PC-3 (cell line): ENCODE data around the gene RORB. TPM values are rescaled to one million over a fixed set of nuclear protein-coding genes. Genes with fewer than 3 reads are reported as not detected.

ENCODE experiments used
- ATAC-seq: fragments of 200-7000 bp; cut with Tn5 transposase; 2 replicates; pipeline ENCODE4 v1.9.1; 2020; ENCODE audit warnings: mild to moderate bottlenecking, moderate library complexity
- BruUV-seq: library from RNA; stranded (reverse); fragments of 400-500 nt; replicated peaks from 2 replicates; lab custom pipeline; 2021; lab: Mats Ljungman, UMichigan
- CTCF ChIA-PET: fragments of 300-600 bp; sonication (Branson Sonifier 250); formaldehyde crosslinking; loops from one replicate; lab custom pipeline; 2022; ENCODE audit warnings: antibody characterized with exemption; lab: Charles Lee
- POLR2A ChIA-PET: fragments of 300-600 bp; sonication (Branson Sonifier 250); formaldehyde crosslinking; loops from one replicate; lab custom pipeline; 2022; ENCODE audit warnings: antibody characterized with exemption; ENCODE audit not compliant: unreplicated experiment; lab: Charles Lee
- DNase-seq: peaks from one replicate; pipeline ENCODE4 v3.0.0-alpha.2; 2015
- H2AFZ ChIP-seq: fragments of 300-600 bp; sonication (generic); 2 replicates; pipeline ENCODE4 v1.6.0; 2016; ENCODE audit warnings: antibody characterized with exemption, low read length
- H3F3A ChIP-seq: fragments of 300-600 bp; sonication (generic); one replicate; pipeline ENCODE4 v1.6.0; 2017; ENCODE audit warnings: antibody characterized with exemption, low read length, control low read depth, mild to moderate bottlenecking; ENCODE audit not compliant: unreplicated experiment
- H3K27ac ChIP-seq: fragments of 300-600 bp; sonication (generic); 2 replicates; pipeline ENCODE4 v1.5.1; 2016; ENCODE audit warnings: mild to moderate bottlenecking, low read length
- H3K27me3 ChIP-seq: fragments of 300-600 bp; sonication (generic); 2 replicates; pipeline ENCODE4 v1.6.1; 2016; ENCODE audit warnings: low read length, mixed read lengths
- H3K36me3 ChIP-seq: fragments of 300-600 bp; sonication (generic); 2 replicates; pipeline ENCODE4 v1.6.1; 2016; ENCODE audit warnings: low read depth, mixed run types, low read length, mixed read lengths
- H3K4me1 ChIP-seq: fragments of 300-600 bp; sonication (generic); 2 replicates; pipeline ENCODE4 v1.5.1; 2016; ENCODE audit warnings: low read length; ENCODE audit not compliant: insufficient read depth
- H3K4me2 ChIP-seq: fragments of 300-600 bp; sonication (generic); 2 replicates; pipeline ENCODE4 v1.6.0; 2016; ENCODE audit warnings: low read length
- H3K4me3 ChIP-seq: fragments of 300-600 bp; sonication (generic); 2 replicates; pipeline ENCODE4 v1.5.1; 2016; ENCODE audit warnings: mild to moderate bottlenecking, low read length, mixed read lengths
- H3K79me2 ChIP-seq: fragments of 300-600 bp; sonication (generic); 2 replicates; pipeline ENCODE4 v1.6.1; 2017; ENCODE audit warnings: low read length, mixed read lengths
- H3K9ac ChIP-seq: fragments of 300-600 bp; sonication (generic); 2 replicates; pipeline ENCODE4 v1.6.0; 2016; ENCODE audit warnings: mild to moderate bottlenecking, low read length
- H3K9me2 ChIP-seq: fragments of 300-600 bp; sonication (generic); replicated peaks from 2 replicates; pipeline ENCODE4 v1.6.1; 2016; ENCODE audit warnings: mixed run types, low read length, mixed read lengths
- H3K9me3 ChIP-seq: fragments of 300-600 bp; sonication (generic); 2 replicates; pipeline ENCODE4 v1.6.1; 2016; ENCODE audit warnings: low read length, mixed read lengths
- H4K20me1 ChIP-seq: fragments of 300-600 bp; sonication (generic); 2 replicates; pipeline ENCODE4 v1.6.1; 2016; ENCODE audit warnings: low read length, mixed read lengths
- CTCF ChIP-seq: fragments of 300-600 bp; sonication (generic); conservative IDR thresholded peaks from 2 replicates; pipeline ENCODE4 v1.5.1; 2017; ENCODE audit warnings: antibody characterized with exemption, low read depth, mild to moderate bottlenecking, low read length
- EZH2 ChIP-seq: fragments of 300-600 bp; sonication (generic); IDR thresholded peaks from one replicate; pipeline ENCODE4 v1.6.1; 2017; ENCODE audit warnings: antibody characterized with exemption, mild to moderate bottlenecking, low read length; ENCODE audit not compliant: unreplicated experiment
- EZH2phosphoT487 ChIP-seq: fragments of 300-600 bp; sonication (generic); IDR thresholded peaks from 2 replicates; pipeline ENCODE4 v1.6.1; 2018; ENCODE audit warnings: mild to moderate bottlenecking, antibody characterized with exemption, low read length, borderline replicate concordance
- intact Hi-C: fragments of 100-400 bp; cut with micrococcal nuclease; formaldehyde crosslinking; loops from 2 replicates; pipeline ENCODE4 v1.9.0; 2023
- total RNA-seq: library from RNA; depleted of rRNA; stranded (reverse); fragments of >200 nt; gene quantifications from 2 replicates; pipeline ENCODE4 v1.2.3, GENCODE V29; 2014

RORB gene
- total RNA-seq, 1 experiment from 2014 or later, result not detected

DNA sequence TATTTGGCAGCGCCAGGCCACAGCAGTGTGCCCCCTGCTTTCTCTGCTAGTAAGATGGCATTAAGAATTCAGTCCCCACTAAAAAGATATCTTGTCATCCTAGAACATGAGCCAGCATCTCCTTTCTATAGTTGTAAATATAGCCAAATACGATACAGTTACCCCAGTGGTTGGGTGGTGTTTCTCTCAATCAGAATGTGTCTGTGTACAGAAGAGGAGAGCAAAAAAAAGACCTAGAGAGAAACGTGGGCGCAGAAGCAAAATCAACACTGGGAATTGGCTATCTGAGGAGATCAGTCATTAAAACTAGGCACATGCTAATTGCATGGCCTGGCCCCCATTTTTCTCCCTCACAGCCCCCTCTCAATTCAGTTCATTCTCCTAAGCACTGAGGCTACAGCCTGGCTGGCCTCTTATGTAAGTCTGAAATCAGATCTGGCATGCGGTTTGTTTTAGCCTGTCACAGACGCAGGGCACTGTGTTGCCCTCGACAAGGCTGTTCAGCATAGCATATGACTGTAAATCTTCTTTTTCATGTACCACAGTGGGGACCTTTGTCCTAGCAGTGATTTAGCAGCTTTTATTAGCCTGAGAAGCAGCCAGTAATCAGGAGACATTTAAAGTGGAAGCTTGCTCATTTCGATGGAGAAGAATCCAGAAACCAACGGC is 57.8 kb downstream of the RORB start:
- no peak overlapping the region for H3K4me3 ChIP-seq
- DNase-seq (no peak), ATAC-seq (no peak)
- no peaks in the 10 kb centered on the region for H3K36me3 ChIP-seq
- no TSS peak for BruUV-seq
- H4K20me1 ChIP-seq, result no peaks in the 10 kb centered on the region
- no peaks in the 10 kb centered on the region for H3K4me1 ChIP-seq
- H2AFZ ChIP-seq, result no peak overlapping the region
- H3F3A ChIP-seq, result no peaks in the 10 kb centered on the region
- TF ChIP-seq EZH2phosphoT487 (no peak), EZH2 (no peak), CTCF (no peak)
- ChIA-PET CTCF (no interaction called here), POLR2A (no interaction called here)
- H3K79me2 ChIP-seq, result no peaks in the 10 kb centered on the region
- no peak overlapping the region for H3K9ac ChIP-seq
- no peak overlapping the region for H3K4me2 ChIP-seq
- no peak overlapping the region for H3K27ac ChIP-seq
- no peaks in the 10 kb centered on the region for H3K9me2 ChIP-seq
- intact Hi-C loops, result no loop called here
- H3K27me3 ChIP-seq, result no peaks in the 10 kb centered on the region
- no peaks in the 10 kb centered on the region for H3K9me3 ChIP-seq

DNA sequence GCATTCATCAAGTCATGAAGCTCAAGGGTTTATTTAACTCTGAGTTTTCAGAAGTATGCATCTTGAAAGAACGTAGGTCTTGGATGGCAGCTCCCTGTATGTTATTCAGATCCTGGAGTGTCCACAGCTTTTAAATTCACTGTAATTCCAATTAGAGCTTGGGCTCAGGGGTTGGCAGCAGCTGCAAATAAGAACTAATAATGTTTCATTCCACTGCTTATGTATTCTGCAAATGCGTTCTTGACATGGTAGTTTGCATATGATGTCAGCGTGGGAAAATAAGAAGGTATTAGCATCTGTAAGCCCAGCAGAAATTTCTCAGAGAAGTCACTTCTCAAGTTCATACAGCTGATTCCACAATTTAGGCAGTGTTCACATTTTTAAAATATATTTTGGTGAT is 58.4 kb downstream of the RORB start:
- Histone ChIP-seq H3K36me3 (no peaks in the 10 kb centered on the region), H3K4me3 (no peak overlapping the region), H3K9me3 (no peaks in the 10 kb centered on the region), H3K9ac (no peak overlapping the region), H3K4me1 (no peaks in the 10 kb centered on the region), H3K27me3 (no peaks in the 10 kb centered on the region), H3K79me2 (no peaks in the 10 kb centered on the region), H3K9me2 (no peaks in the 10 kb centered on the region), H3F3A (no peaks in the 10 kb centered on the region), H4K20me1 (no peaks in the 10 kb centered on the region), H3K27ac (no peak overlapping the region), H3K4me2 (no peak overlapping the region), H2AFZ (no peak overlapping the region)
- no peak for ATAC-seq
- TF ChIP-seq EZH2 (no peak), EZH2phosphoT487 (no peak), CTCF (no peak)
- no peak for DNase-seq
- ChIA-PET CTCF (no interaction called here), POLR2A (no interaction called here)
- BruUV-seq, result no TSS peak
- intact Hi-C loops, result no loop called here

DNA sequence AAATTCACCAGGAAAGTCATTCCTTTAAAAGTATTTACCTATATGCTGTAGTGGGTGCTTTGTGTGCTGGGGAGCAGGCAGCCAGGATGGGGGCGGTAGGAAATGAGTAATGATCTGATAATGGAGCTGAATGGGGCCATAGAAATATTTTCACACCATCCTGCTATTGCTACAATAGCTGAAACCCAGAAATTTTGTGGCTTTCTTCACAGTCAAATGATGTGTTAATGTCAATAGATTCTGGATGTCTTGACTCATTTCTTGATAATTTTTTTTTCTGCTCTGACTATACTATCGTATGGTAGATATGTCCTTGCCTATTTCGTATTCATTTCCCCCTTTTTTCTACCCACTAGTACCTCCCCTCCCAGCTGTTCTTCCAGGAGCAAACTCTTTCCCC is 59.5 kb downstream of the RORB start:
- Histone ChIP-seq H3K9me2 (no peaks in the 10 kb centered on the region), H3K79me2 (no peaks in the 10 kb centered on the region), H2AFZ (no peak overlapping the region), H3K9me3 (no peaks in the 10 kb centered on the region), H3F3A (no peaks in the 10 kb centered on the region), H3K4me3 (no peak overlapping the region), H3K36me3 (no peaks in the 10 kb centered on the region), H3K27me3 (no peaks in the 10 kb centered on the region), H4K20me1 (no peaks in the 10 kb centered on the region), H3K9ac (no peak overlapping the region), H3K4me2 (no peak overlapping the region), H3K27ac (no peak overlapping the region), H3K4me1 (no peaks in the 10 kb centered on the region)
- ATAC-seq (no peak), DNase-seq (no peak)
- BruUV-seq, result no TSS peak
- no peak for TF ChIP-seq EZH2phosphoT487
- TF ChIP-seq EZH2, result no peak
- no peak for TF ChIP-seq CTCF
- POLR2A ChIA-PET, result no interaction called here
- CTCF ChIA-PET, result no interaction called here
- intact Hi-C loops, result no loop called here
